Suprapubic skin (tissue), 4 donors: ENCODE results near the gene IL36B. TPM values are rescaled to one million over a fixed set of nuclear protein-coding genes. Genes with fewer than 3 reads are reported as not detected.

Experiments used
- DNase-seq, 2 donors: peaks; one replicate each; pipeline ENCODE4 v3.0.0-alpha.2; 2019; ENCODE audit warnings: low spot score in 2 of 2
- H3K27ac ChIP-seq: fragments of 200-600 bp; sonication (generic); one replicate; pipeline ENCODE4 v1.5.1; 2019
- H3K27me3 ChIP-seq: fragments of 200-600 bp; sonication (generic); one replicate; pipeline ENCODE4 v1.5.1; 2019
- H3K36me3 ChIP-seq: fragments of 200-600 bp; sonication (generic); one replicate; pipeline ENCODE4 v1.5.1; 2019
- H3K4me1 ChIP-seq: fragments of 200-600 bp; sonication (generic); one replicate; pipeline ENCODE4 v1.5.1; 2019
- H3K4me3 ChIP-seq: fragments of 200-600 bp; sonication (generic); one replicate; pipeline ENCODE4 v1.5.1; 2019; ENCODE audit warnings: mild to moderate bottlenecking
- H3K9me3 ChIP-seq: fragments of 200-600 bp; sonication (generic); one replicate; pipeline ENCODE4 v1.5.1; 2019
- CTCF ChIP-seq, 2 donors: fragments of 200-600 bp in 1 of 2; fragments of 450-650 bp in 1 of 2; sonication (generic) in 1 of 2; IDR thresholded peaks; one replicate each; pipeline ENCODE4 v1.5.1; 2016 to 2019; ENCODE audit warnings: antibody characterized with exemption in 2 of 2, mild to moderate bottlenecking in 1 of 2, moderate library complexity in 1 of 2
- EP300 ChIP-seq: sonication (generic); formaldehyde crosslinking; IDR thresholded peaks from one replicate; pipeline ENCODE4 v1.6.1; 2017; ENCODE audit warnings: antibody characterized with exemption
- POLR2A ChIP-seq, 2 donors: fragments of 450-650 bp; IDR thresholded peaks; one replicate each; pipeline ENCODE4 v1.6.1; 2017; ENCODE audit warnings: antibody characterized with exemption in 2 of 2, mild to moderate bottlenecking in 2 of 2, moderate library complexity in 2 of 2
- POLR2AphosphoS5 ChIP-seq, 3 donors: sonication (generic); formaldehyde crosslinking; IDR thresholded peaks; one replicate each; pipeline ENCODE4 v1.6.1; 2017; ENCODE audit warnings: antibody characterized with exemption in 3 of 3
- WGBS: methylation state at CpG from one replicate; pipeline ENCODE4 v1.1.5; 2018; 5-methylcytosine and 5-hydroxymethylcytosine counted together
- total RNA-seq, 4 donors: library from RNA; depleted of rRNA; stranded (reverse); fragments of >200 nt; gene quantifications; one replicate each; pipeline ENCODE4 v1.1.0, GENCODE V29; 2016

IL36B gene
- total RNA-seq, 4 donors from 2014 or later, result 1.5 to 7.9 (median 4.0) TPM

DNA sequence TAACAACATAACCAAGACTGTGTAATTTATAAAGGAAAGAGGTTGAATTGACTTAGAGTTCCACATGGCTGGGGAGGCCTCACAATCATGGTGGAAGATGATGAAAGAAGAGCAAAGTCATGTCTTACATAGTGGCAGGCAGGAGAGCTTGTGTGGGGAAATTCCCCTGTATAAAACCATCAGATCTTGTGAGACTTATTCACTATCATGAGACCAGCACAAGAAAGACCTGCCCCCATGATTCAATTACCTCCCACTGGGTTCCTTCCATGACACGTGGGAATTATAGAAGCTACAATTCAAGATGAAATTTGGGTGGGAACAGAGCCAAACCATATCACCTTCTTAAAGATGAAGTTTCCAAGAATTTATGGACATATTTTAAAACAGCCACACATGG lies 3.9 kb upstream of the IL36B start:
- TF ChIP-seq EP300 (no peak), POLR2AphosphoS5 (IDR thresholded peaks at IDR 0.05) (no peak), CTCF (IDR thresholded peaks at IDR 0.05) (no peak), POLR2A (IDR thresholded peaks at IDR 0.05) (no peak)
- Histone ChIP-seq H3K36me3 (no peaks in the 10 kb centered on the region), H3K27me3 (no peaks in the 10 kb centered on the region), H3K9me3 (peaks cover 9% of the 10 kb centered on the region), H3K4me1 (no peaks in the 10 kb centered on the region), H3K4me3 (no peak overlapping the region), H3K27ac (no peak overlapping the region)
- DNase-seq, result no peak
- WGBS, result 50% methylated on average over 1 of the region's 1 CpG

DNA sequence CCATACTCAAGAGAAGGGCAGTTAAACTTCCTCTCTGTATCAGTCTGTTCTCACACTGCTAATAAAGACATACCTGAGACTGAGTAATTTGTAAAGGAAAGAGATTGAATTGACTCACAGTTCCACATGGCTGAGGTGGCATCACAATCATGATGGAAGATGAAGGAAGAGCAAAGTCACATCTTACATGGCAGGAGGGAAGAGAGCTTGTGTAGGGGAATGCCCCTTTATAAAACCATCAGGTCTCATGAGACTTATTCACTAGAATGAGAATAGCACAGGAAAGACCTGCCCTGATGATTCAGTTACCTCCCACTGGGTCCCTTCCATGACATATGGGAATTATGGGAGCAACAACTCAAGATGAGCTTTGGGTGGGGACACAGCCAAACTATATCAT lies 1.4 kb upstream of the IL36B start:
- no peaks in the 10 kb centered on the region for H3K36me3 ChIP-seq

GRCh38 chr2:113053666-113054065 lies 999 bp upstream of the IL36B start:
- Histone ChIP-seq H3K9me3 (peaks cover 9% of the 10 kb centered on the region), H3K27ac (no peak overlapping the region), H3K36me3 (no peaks in the 10 kb centered on the region), H3K4me1 (no peaks in the 10 kb centered on the region), H3K4me3 (no peak overlapping the region), H3K27me3 (no peaks in the 10 kb centered on the region)
- DNase-seq, result no peak
- WGBS, result 82% methylated on average over 3 of the region's 3 CpGs
- no peak for TF ChIP-seq CTCF (IDR thresholded peaks at IDR 0.05)
- TF ChIP-seq EP300, result no peak
- TF ChIP-seq POLR2A (IDR thresholded peaks at IDR 0.05), result no peak
- no peak for TF ChIP-seq POLR2AphosphoS5 (IDR thresholded peaks at IDR 0.05)

More for the DNA sequence above, 1.4 kb upstream of the IL36B start:
- Histone ChIP-seq H3K4me1 (no peaks in the 10 kb centered on the region), H3K4me3 (no peak overlapping the region), H3K9me3 (peaks cover 9% of the 10 kb centered on the region), H3K27me3 (no peaks in the 10 kb centered on the region), H3K27ac (no peak overlapping the region)
- DNase-seq, result no peak
- TF ChIP-seq CTCF (IDR thresholded peaks at IDR 0.05), result no peak
- TF ChIP-seq EP300, result no peak

GRCh38 chr2:113050921-113051895 lies 1.5 kb downstream of the IL36B start:
- peaks cover 5% of the 10 kb centered on the region for H3K27me3 ChIP-seq
- peaks cover 9% of the 10 kb centered on the region for H3K9me3 ChIP-seq
- no peak overlapping the region for H3K4me3 ChIP-seq
- H3K4me1 ChIP-seq, result no peaks in the 10 kb centered on the region
- H3K27ac ChIP-seq, result no peak overlapping the region
- no peaks in the 10 kb centered on the region for H3K36me3 ChIP-seq
- TF ChIP-seq CTCF (IDR thresholded peaks at IDR 0.05) (no peak), EP300 (no peak), POLR2A (IDR thresholded peaks at IDR 0.05) (no peak), POLR2AphosphoS5 (IDR thresholded peaks at IDR 0.05) (no peak)
- no peak for DNase-seq
- WGBS, result 96% methylated on average over 12 of the region's 38 CpGs

GRCh38 chr2:113046465-113046864 lies 6.2 kb downstream of the IL36B start:
- Histone ChIP-seq H3K36me3 (no peaks in the 10 kb centered on the region), H3K9me3 (no peaks in the 10 kb centered on the region), H3K4me1 (no peaks in the 10 kb centered on the region), H3K27me3 (peaks cover 5% of the 10 kb centered on the region), H3K27ac (no peak overlapping the region), H3K4me3 (no peak overlapping the region)
- DNase-seq, result no peak
- 69% methylated on average over 5 of the region's 5 CpGs for WGBS
- no peak for TF ChIP-seq POLR2A (IDR thresholded peaks at IDR 0.05)
- no peak for TF ChIP-seq EP300
- TF ChIP-seq POLR2AphosphoS5 (IDR thresholded peaks at IDR 0.05), result no peak
- no peak for TF ChIP-seq CTCF (IDR thresholded peaks at IDR 0.05)
